ENCODE data around the gene CLSTN2. TPM values are rescaled to one million over a fixed set of nuclear protein-coding genes. Genes with fewer than 3 reads are reported as not detected.

CLSTN2 gene
- total and polyA plus RNA-seq, 2 experiments from 2014 or later = 23.0 to 27.0 TPM

DNA sequence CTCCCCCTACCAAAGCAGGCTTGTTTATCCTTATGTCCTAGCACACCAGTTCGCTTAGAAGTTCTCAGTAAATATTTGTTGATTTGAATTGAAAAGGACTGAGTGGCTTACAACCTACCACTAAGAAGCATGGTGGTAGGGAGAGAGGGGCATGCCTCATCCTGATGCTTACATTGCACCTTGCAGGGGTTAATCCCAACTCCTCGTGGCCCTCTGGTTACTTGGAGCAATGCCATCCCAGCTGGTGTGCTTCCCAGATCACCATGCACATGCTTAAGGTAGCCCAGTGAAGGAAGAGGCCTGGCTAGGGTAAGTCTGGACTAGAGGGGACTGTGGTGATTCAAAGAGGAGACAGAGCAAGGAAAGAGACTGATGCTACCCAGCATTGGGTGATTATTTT is 253.3 kb downstream of the CLSTN2 start:
- no peak overlapping the region for H2AFZ ChIP-seq
- no peaks in the 10 kb centered on the region for H3K9me2 ChIP-seq (replicated peaks; ENCODE audit: insufficient read depth)
- no peaks in the 10 kb centered on the region for H3K36me3 ChIP-seq (replicated peaks; ENCODE audit: insufficient read depth, low read depth)
- H3K4me2 ChIP-seq = no peak overlapping the region
- peaks cover 7% of the 10 kb centered on the region for H3K4me1 ChIP-seq (ENCODE audit: insufficient read depth)
- no peaks in the 10 kb centered on the region for H3K9me3 ChIP-seq (ENCODE audit: low read depth)
- WGBS (ENCODE audit: low lambda C conversion rate, missing lambda C conversion rate) = 56% methylated on average over 2 of the region's 2 CpGs
- H3K79me2 ChIP-seq = no peaks in the 10 kb centered on the region
- H3K27me3 ChIP-seq = no peaks in the 10 kb centered on the region
- H3K4me3 ChIP-seq = no peak overlapping the region
- TF ChIP-seq EZH2 (IDR thresholded peaks at IDR 0.05; ENCODE audit: borderline replicate concordance) (no peak), CTCF (IDR thresholded peaks at IDR 0.05; ENCODE audit: poor library complexity) (no peak), EZH2phosphoT487 (IDR thresholded peaks at IDR 0.05; ENCODE audit: low read depth, severe bottlenecking, unreplicated experiment) (no peak)
- no peaks in the 10 kb centered on the region for H4K20me1 ChIP-seq (ENCODE audit: insufficient read depth, poor library complexity, severe bottlenecking)
- no peak overlapping the region for H3K27ac ChIP-seq
- no peak for DNase-seq (ENCODE audit: low spot score)

- no peaks in the 10 kb centered on the region for H3K79me2 ChIP-seq
- WGBS (ENCODE audit: low lambda C conversion rate, missing lambda C conversion rate) = 95% methylated on average over 3 of the region's 3 CpGs
- H2AFZ ChIP-seq = no peak overlapping the region
- H3K9me2 ChIP-seq (replicated peaks; ENCODE audit: insufficient read depth) = no peaks in the 10 kb centered on the region
- no peak overlapping the region for H3K27ac ChIP-seq
- H3K27me3 ChIP-seq = no peaks in the 10 kb centered on the region
- H4K20me1 ChIP-seq (ENCODE audit: insufficient read depth, poor library complexity, severe bottlenecking) = no peaks in the 10 kb centered on the region
- TF ChIP-seq EZH2phosphoT487 (IDR thresholded peaks at IDR 0.05; ENCODE audit: low read depth, severe bottlenecking, unreplicated experiment) (no peak), CTCF (IDR thresholded peaks at IDR 0.05; ENCODE audit: poor library complexity) (no peak), EZH2 (IDR thresholded peaks at IDR 0.05; ENCODE audit: borderline replicate concordance) (no peak)
- H3K4me2 ChIP-seq = no peak overlapping the region
- peaks cover 7% of the 10 kb centered on the region for H3K4me1 ChIP-seq (ENCODE audit: insufficient read depth)
- no peaks in the 10 kb centered on the region for H3K36me3 ChIP-seq (replicated peaks; ENCODE audit: insufficient read depth, low read depth)
- no peak for DNase-seq (ENCODE audit: low spot score)
- H3K9me3 ChIP-seq (ENCODE audit: low read depth) = no peaks in the 10 kb centered on the region
- no peak overlapping the region for H3K4me3 ChIP-seq
Measured at GRCh38 chr3:140189267-140189666, 254.3 kb downstream of the CLSTN2 start.

GRCh38 chr3:140189976-140190375 is 255.0 kb downstream of the CLSTN2 start:
- H3K36me3 ChIP-seq (replicated peaks; ENCODE audit: insufficient read depth, low read depth) = no peaks in the 10 kb centered on the region

More at GRCh38 chr3:140189976-140190375, 255.0 kb downstream of the CLSTN2 start:
- Histone ChIP-seq H3K4me3 (no peak overlapping the region), H4K20me1 (ENCODE audit: insufficient read depth, poor library complexity, severe bottlenecking) (no peaks in the 10 kb centered on the region), H3K27ac (no peak overlapping the region), H2AFZ (no peak overlapping the region), H3K9me2 (replicated peaks; ENCODE audit: insufficient read depth) (no peaks in the 10 kb centered on the region), H3K9me3 (ENCODE audit: low read depth) (no peaks in the 10 kb centered on the region), H3K79me2 (no peaks in the 10 kb centered on the region), H3K27me3 (no peaks in the 10 kb centered on the region), H3K4me2 (no peak overlapping the region), H3K4me1 (ENCODE audit: insufficient read depth) (peaks cover 7% of the 10 kb centered on the region)
- 77% methylated on average over 1 of the region's 1 CpG for WGBS (ENCODE audit: low lambda C conversion rate, missing lambda C conversion rate)
- no peak for DNase-seq (ENCODE audit: low spot score)
- TF ChIP-seq CTCF (IDR thresholded peaks at IDR 0.05; ENCODE audit: poor library complexity) (no peak), EZH2phosphoT487 (IDR thresholded peaks at IDR 0.05; ENCODE audit: low read depth, severe bottlenecking, unreplicated experiment) (no peak), EZH2 (IDR thresholded peaks at IDR 0.05; ENCODE audit: borderline replicate concordance) (no peak)

Data from hepatocyte (in vitro differentiated cells).